H1 (cell line): ENCODE data around the gene GADD45GIP1. TPM values are rescaled to one million over a fixed set of nuclear protein-coding genes. Genes with fewer than 3 reads are reported as not detected.

Source experiments
- CTCF ChIA-PET: fragments of 300-600 bp; sonication (Branson Sonifier 250); formaldehyde crosslinking; loops from one replicate; lab custom pipeline; 2021; ENCODE audit not compliant: partially characterized antibody; lab: Charles Lee
- POLR2A ChIA-PET: fragments of 300-600 bp; sonication (Branson Sonifier 250); formaldehyde crosslinking; loops from one replicate; lab custom pipeline; 2021; ENCODE audit warnings: inconsistent platforms; ENCODE audit not compliant: partially characterized antibody; lab: Charles Lee
- DNase-seq, 2 experiments: peaks; one replicate each; pipeline versions ENCODE4 v3.0.0 to v3.0.0-alpha.2; 2010 to 2022; ENCODE audit warnings: low spot score in 2 of 2, low read depth in 1 of 2, mixed read lengths in 1 of 2
- FAIRE-seq: peaks from 2 replicates; lab custom pipeline; 2011; peaks lifted over from hg19 to GRCh38; lab: Jason Lieb, UNC
- H2AFZ ChIP-seq: 2 replicates; pipeline ENCODE4 v1.8.1; 2012; ENCODE audit warnings: low read length, inconsistent platforms
- H2AK5ac ChIP-seq: 2 replicates; pipeline ENCODE4 v1.6.1; 2013; ENCODE audit warnings: low read depth, low read length
- H2BK120ac ChIP-seq: replicated peaks from 2 replicates; pipeline ENCODE3; 2013; ENCODE audit warnings: low read depth, low read length, inconsistent platforms
- H2BK12ac ChIP-seq: 2 replicates; pipeline ENCODE4 v1.6.1; 2013; ENCODE audit warnings: low read depth, low read length
- H2BK15ac ChIP-seq: 2 replicates; pipeline ENCODE4 v1.6.1; 2013; ENCODE audit warnings: low read length
- H2BK20ac ChIP-seq: 2 replicates; pipeline ENCODE4 v1.6.1; 2013; ENCODE audit warnings: low read length
- H2BK5ac ChIP-seq: 2 replicates; pipeline ENCODE4 v1.6.1; 2013; ENCODE audit warnings: low read depth, low read length
- H3K14ac ChIP-seq: 2 replicates; pipeline ENCODE4 v1.6.1; 2013; ENCODE audit warnings: inconsistent platforms; ENCODE audit not compliant: insufficient read length
- H3K18ac ChIP-seq: 2 replicates; pipeline ENCODE4 v1.6.1; 2013; ENCODE audit warnings: low read length; ENCODE audit errors: extremely low read depth
- H3K23ac ChIP-seq: 2 replicates; pipeline ENCODE4 v1.6.1; 2013; ENCODE audit warnings: inconsistent platforms; ENCODE audit not compliant: insufficient read length
- H3K23me2 ChIP-seq: 2 replicates; pipeline ENCODE4 v1.6.1; 2013; ENCODE audit warnings: low read depth, low read length
- H3K27ac ChIP-seq: 2 replicates; pipeline ENCODE4 v1.6.1; 2011; ENCODE audit warnings: low read depth, low read length, inconsistent platforms
- H3K27me3 ChIP-seq, 4 experiments: replicated peaks in 1 of 4; 1 replicate in 1 of 4; 2 replicates in 3 of 4; pipeline versions ENCODE4 v1.6.1 to v1.8.1; 2011 to 2013; ENCODE audit warnings: low read length in 3 of 4, mild to moderate bottlenecking in 3 of 4, inconsistent platforms in 2 of 4, mixed read lengths in 2 of 4, moderate library complexity in 1 of 4; ENCODE audit not compliant: control insufficient read depth in 3 of 4, insufficient read depth in 3 of 4; ENCODE audit errors: extremely low read depth in 1 of 4
- H3K36me3 ChIP-seq, 4 experiments: 2 replicates each; pipeline versions ENCODE4 v1.6.1 to v1.8.1; 2011 to 2013; ENCODE audit warnings: mild to moderate bottlenecking in 4 of 4, low read length in 3 of 4, moderate library complexity in 2 of 4, control low read depth in 1 of 4, inconsistent platforms in 1 of 4; ENCODE audit not compliant: insufficient read depth in 4 of 4, control insufficient read depth in 2 of 4
- H3K4ac ChIP-seq: replicated peaks from 2 replicates; pipeline ENCODE3; 2013; ENCODE audit warnings: low read length, low read depth, mixed read lengths, inconsistent platforms; ENCODE audit not compliant: insufficient read length
- H3K4me1 ChIP-seq, 4 experiments: replicated peaks in 1 of 4; 1 replicate in 1 of 4; 2 replicates in 3 of 4; pipeline versions ENCODE4 v1.6.1 to v1.8.1; 2011 to 2013; ENCODE audit warnings: low read length in 3 of 4, inconsistent platforms in 2 of 4, mixed read lengths in 1 of 4; ENCODE audit not compliant: insufficient read depth in 4 of 4, control insufficient read depth in 3 of 4
- H3K4me2 ChIP-seq, 2 experiments: 2 replicates each; pipeline versions ENCODE4 v1.6.1 to v1.8.1; 2011 to 2013; ENCODE audit warnings: low read depth in 2 of 2, low read length in 2 of 2, control low read depth in 1 of 2, inconsistent platforms in 1 of 2, mild to moderate bottlenecking in 1 of 2; ENCODE audit not compliant: insufficient read depth in 1 of 2
- H3K4me3 ChIP-seq, 4 experiments: fragments of 200-600, 300-600 bp in 1 of 4; sonication (generic), shearing (Covaris generic), sonication (Bioruptor Twin) in 1 of 4; 2 replicates each; pipeline versions ENCODE4 v1.5.1 to v1.8.1; 2011 to 2016; ENCODE audit warnings: low read length in 4 of 4, low read depth in 3 of 4, control low read depth in 2 of 4, inconsistent platforms in 2 of 4, mild to moderate bottlenecking in 2 of 4, mixed read lengths in 1 of 4, moderate library complexity in 1 of 4; ENCODE audit not compliant: insufficient read depth in 2 of 4; ENCODE audit errors: extremely low read depth in 1 of 4
- H3K56ac ChIP-seq: replicated peaks from 2 replicates; pipeline ENCODE3; 2013; ENCODE audit warnings: low read depth, mild to moderate bottlenecking, mixed read lengths, low read length, inconsistent platforms; ENCODE audit not compliant: insufficient read length
- H3K79me1 ChIP-seq: 2 replicates; pipeline ENCODE4 v1.6.1; 2013; ENCODE audit warnings: low read depth, low read length, control low read depth
- H3K79me2 ChIP-seq, 2 experiments: 2 replicates each; pipeline versions ENCODE4 v1.6.1 to v1.8.1; 2012 to 2013; ENCODE audit warnings: low read length in 2 of 2, mild to moderate bottlenecking in 2 of 2, inconsistent platforms in 1 of 2; ENCODE audit not compliant: insufficient read depth in 2 of 2, control insufficient read depth in 1 of 2
- H3K9ac ChIP-seq, 4 experiments: replicated peaks in 1 of 4; 1 replicate in 1 of 4; 2 replicates in 3 of 4; pipeline versions ENCODE4 v1.6.1 to v1.8.1; 2011 to 2013; ENCODE audit warnings: low read depth in 3 of 4, low read length in 3 of 4, control low read depth in 2 of 4, mild to moderate bottlenecking in 2 of 4, moderate library complexity in 2 of 4, inconsistent platforms in 1 of 4; ENCODE audit errors: extremely low read depth in 1 of 4
- H3K9me3 ChIP-seq, 2 experiments: 2 replicates each; pipeline versions ENCODE4 v1.6.1 to v1.8.1; 2012 to 2013; ENCODE audit warnings: mild to moderate bottlenecking in 2 of 2, moderate library complexity in 2 of 2, control low read depth in 1 of 2, inconsistent platforms in 1 of 2, low read depth in 1 of 2, low read length in 1 of 2, mixed read lengths in 1 of 2; ENCODE audit not compliant: insufficient read depth in 2 of 2
- H4K20me1 ChIP-seq, 2 experiments: replicated peaks in 1 of 2; 2 replicates each; pipeline versions ENCODE3 to v1.8.1; 2011 to 2013; ENCODE audit warnings: inconsistent platforms in 2 of 2, low read length in 2 of 2, mild to moderate bottlenecking in 1 of 2; ENCODE audit not compliant: insufficient read depth in 2 of 2, control insufficient read depth in 1 of 2
- H4K5ac ChIP-seq: 2 replicates; pipeline ENCODE4 v1.6.1; 2013; ENCODE audit warnings: low read length, low read depth, mixed read lengths, inconsistent platforms; ENCODE audit not compliant: insufficient read length
- H4K8ac ChIP-seq: 2 replicates; pipeline ENCODE4 v1.8.0; 2013; ENCODE audit warnings: mild to moderate bottlenecking, moderate library complexity, low read length, inconsistent platforms; ENCODE audit not compliant: insufficient read depth; ENCODE audit errors: extremely low read depth
- H4K91ac ChIP-seq: replicated peaks from 2 replicates; pipeline ENCODE3; 2013; ENCODE audit warnings: low read length, mixed read lengths, inconsistent platforms; ENCODE audit not compliant: insufficient read length
- ASH2L ChIP-seq: fragments of 200-600, 300-600 bp; sonication (generic); IDR thresholded peaks from one replicate; pipeline ENCODE4 v1.7.1; 2017; ENCODE audit warnings: low read length
- HDAC2 ChIP-seq, 2 experiments: fragments of 300-600 bp in 1 of 2; sonication (generic) in 1 of 2; IDR thresholded peaks; 2 replicates each; pipeline ENCODE4 v1.6.1; 2011 to 2012; ENCODE audit warnings: low read depth in 2 of 2, low read length in 2 of 2, mild to moderate bottlenecking in 2 of 2, moderate library complexity in 2 of 2, borderline replicate concordance in 1 of 2, inconsistent platforms in 1 of 2
- RXRA ChIP-seq: IDR thresholded peaks from 2 replicates; pipeline ENCODE4 v1.6.1; 2011; ENCODE audit warnings: low read depth, mild to moderate bottlenecking, low read length, moderate library complexity; ENCODE audit not compliant: insufficient read depth
- SP4 ChIP-seq: IDR thresholded peaks from 2 replicates; pipeline ENCODE4 v1.6.1; 2012; ENCODE audit warnings: low read length, inconsistent platforms
- WGBS, 2 experiments: shearing (Covaris generic) in 1 of 2; methylation state at CpG; one replicate each; pipeline versions ENCODE4 v1.1.6 to v1.1.7; 2013 to 2015; ENCODE audit warnings: low lambda C conversion rate in 2 of 2, mixed read lengths in 2 of 2, inconsistent platforms in 1 of 2, low coverage in 1 of 2, missing lambda C conversion rate in 1 of 2; ENCODE audit not compliant: insufficient replicate concordance in 2 of 2, insufficient coverage in 1 of 2, insufficient read length in 1 of 2; ENCODE audit errors: extremely low coverage in 1 of 2, missing lambda C conversion rate in 1 of 2; 5-methylcytosine and 5-hydroxymethylcytosine counted together
- polyA plus RNA-seq, 7 experiments: library from polyadenylated mRNA; depleted of rRNA in 3 of 7; stranded (reverse) in 5 of 7; unstranded in 2 of 7; fragments of >200 nt in 5 of 7; fragments of 200-250 nt in 2 of 7; gene quantifications; 1 replicate in 5 of 7; 2 replicates in 1 of 7; 4 replicates in 1 of 7; pipeline versions ENCODE4 v1.2.1 to v1.2.3, GENCODE V29; 2011 to 2013; ENCODE audit warnings: missing spikeins in 2 of 7, mixed read lengths in 2 of 7
- total RNA-seq: library from RNA; stranded (reverse); fragmentation: NEBNext Ultra II Directional; extraction: Animal tissue kit (Norgen Biotek cat#: 25700); gene quantifications from 2 replicates; pipeline ENCODE4 v1.2.1, GENCODE V29; 2021

The GADD45GIP1 gene
- total and polyA plus RNA-seq, 2 of the 8 experiments (the other 6 are each of a cell fraction or from before 2014, with no cell fraction given): 42.2 to 42.6 TPM

- H2BK5ac ChIP-seq: peak overlapping the region; percentile 98
- no peaks in the 10 kb centered on the region for H3K9me3 ChIP-seq
- peaks cover 25 to 66% (median 47%) of the 10 kb centered on the region in 4 experiments for H3K36me3 ChIP-seq
- peak overlapping the region; percentile 80 to 94 (median 88) for H3K9ac ChIP-seq
- H4K5ac ChIP-seq: peak overlapping the region; percentile 69
- H4K8ac ChIP-seq: peak overlapping the region; percentile 100; the same call in 1 of the 2 replicates
- H2BK12ac ChIP-seq: no peak overlapping the region
- H3K4me3 ChIP-seq: peak overlapping the region; percentile 77 to 93 (median 90)
- peak overlapping the region; percentile 79 to 80 for H3K4me2 ChIP-seq
- no peak overlapping the region; the same call in 1 of the 2 replicates for H2BK15ac ChIP-seq
- no peaks in the 10 kb centered on the region for H3K27me3 ChIP-seq
- no peak overlapping the region for H4K91ac ChIP-seq
- H3K27ac ChIP-seq: peak overlapping the region; percentile 96
- H2AK5ac ChIP-seq: no peak overlapping the region; the same call in 1 of the 2 replicates
- H3K14ac ChIP-seq: no peak overlapping the region
- no peak overlapping the region for H3K4ac ChIP-seq
- H3K23ac ChIP-seq: no peak overlapping the region
- no peak overlapping the region for H2AFZ ChIP-seq
- ChIA-PET CTCF (interaction anchor here (0.6 to 2.2 kb wide), 4 partner anchors 19 to 148 kb away, joined by 3 to 5 read pairs (median 4); no protein-coding TSS in a partner anchor), POLR2A (interaction anchor here (0.6 to 4.0 kb wide), 20 partner anchors 8 to 210 kb away, joined by 3 to 43 read pairs (median 5); partner anchors contain the start of genes CALR, DNASE2, FARSA and GADD45GIP1)
- WGBS, 2 experiments: 4% methylated on average over 32 of the region's 40 CpGs; no CpG with 5 or more reads in 1 of the 2 experiments
- peaks cover 0 to 3% (median under 1%) of the 10 kb centered on the region in 4 experiments; a peak in 1 of 7 replicates for H3K4me1 ChIP-seq
- H2BK20ac ChIP-seq: no peak overlapping the region
- peaks cover 0 to 19% of the 10 kb centered on the region in 2 experiments; a peak in 2 of 4 replicates for H3K79me2 ChIP-seq
- H3K79me1 ChIP-seq: peaks cover 2% of the 10 kb centered on the region; the same call in 1 of the 2 replicates
- FAIRE-seq (no peak), DNase-seq (peak; percentile 68 to 89)
- peaks cover 5% of the 10 kb centered on the region in 2 experiments for H4K20me1 ChIP-seq
- H3K56ac ChIP-seq: peak overlapping the region; percentile 33
- H3K18ac ChIP-seq: no peak overlapping the region; the same call in 1 of the 2 replicates
- H3K23me2 ChIP-seq: no peaks in the 10 kb centered on the region
- H2BK120ac ChIP-seq: no peak overlapping the region
- peak; percentile 61; the same call in 1 of the 2 replicates for TF ChIP-seq SP4
- peak in 1 of 2 experiments; percentile 40; a peak in 1 of 4 replicates for TF ChIP-seq HDAC2 (IDR thresholded peaks at IDR 0.05; ENCODE audit: borderline replicate concordance in 1 of 2, low read depth in 2 of 2, low read length in 2 of 2)
- TF ChIP-seq ASH2L: peak; percentile 6
- no peak for TF ChIP-seq RXRA
Measured at GRCh38 chr19:12946092-12946721, 10.8 kb downstream of the GADD45GIP1 start.
